OCI-LY1 (cell line): Measurements from ENCODE around the gene EVL.

Experiments
- EZH2 ChIP-seq: fragments of 200-600 bp; sonication (generic), shearing (Covaris generic); IDR thresholded peaks from 2 replicates; pipeline ENCODE4 v1.8.0; 2017; ENCODE audit warnings: borderline replicate concordance, mixed run types, mild to moderate bottlenecking, antibody characterized with exemption, low read length, moderate library complexity, mixed read lengths
- TF ChIP-seq, protein P1 (sequence below): fragments of 200-600 bp; sonication (generic), shearing (Covaris generic); IDR thresholded peaks from 2 replicates; pipeline ENCODE4 v1.5.1; 2017; ENCODE audit warnings: mild to moderate bottlenecking, antibody characterized with exemption, low read length, moderate library complexity, mixed read lengths

DNA sequence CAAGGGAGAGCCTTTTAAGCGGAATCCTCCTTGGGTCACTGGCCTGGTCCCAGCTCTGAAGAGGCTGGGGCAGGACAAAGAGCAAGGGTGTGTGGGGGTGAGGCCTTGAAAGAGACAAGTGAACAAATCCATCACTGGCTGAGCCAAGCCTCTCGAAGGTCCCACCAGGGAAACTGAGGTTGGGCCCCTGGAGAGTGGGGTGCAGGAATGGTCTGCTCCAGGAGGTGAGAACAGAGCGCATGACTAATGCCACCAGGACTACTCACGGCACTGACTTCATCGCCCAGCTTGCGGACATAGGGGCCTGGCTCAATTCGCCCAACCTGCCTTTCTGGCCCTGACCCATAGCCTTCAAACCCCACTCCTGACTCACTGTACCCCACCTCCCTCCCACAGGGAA, 113.5 kb downstream of the EVL start:
- TF ChIP-seq, protein P1, sequence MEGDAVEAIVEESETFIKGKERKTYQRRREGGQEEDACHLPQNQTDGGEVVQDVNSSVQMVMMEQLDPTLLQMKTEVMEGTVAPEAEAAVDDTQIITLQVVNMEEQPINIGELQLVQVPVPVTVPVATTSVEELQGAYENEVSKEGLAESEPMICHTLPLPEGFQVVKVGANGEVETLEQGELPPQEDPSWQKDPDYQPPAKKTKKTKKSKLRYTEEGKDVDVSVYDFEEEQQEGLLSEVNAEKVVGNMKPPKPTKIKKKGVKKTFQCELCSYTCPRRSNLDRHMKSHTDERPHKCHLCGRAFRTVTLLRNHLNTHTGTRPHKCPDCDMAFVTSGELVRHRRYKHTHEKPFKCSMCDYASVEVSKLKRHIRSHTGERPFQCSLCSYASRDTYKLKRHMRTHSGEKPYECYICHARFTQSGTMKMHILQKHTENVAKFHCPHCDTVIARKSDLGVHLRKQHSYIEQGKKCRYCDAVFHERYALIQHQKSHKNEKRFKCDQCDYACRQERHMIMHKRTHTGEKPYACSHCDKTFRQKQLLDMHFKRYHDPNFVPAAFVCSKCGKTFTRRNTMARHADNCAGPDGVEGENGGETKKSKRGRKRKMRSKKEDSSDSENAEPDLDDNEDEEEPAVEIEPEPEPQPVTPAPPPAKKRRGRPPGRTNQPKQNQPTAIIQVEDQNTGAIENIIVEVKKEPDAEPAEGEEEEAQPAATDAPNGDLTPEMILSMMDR: no peak
- TF ChIP-seq EZH2: no peak
